ENCODE measurements around the gene CAPN5. TPM values are rescaled to one million over a fixed set of nuclear protein-coding genes. Genes with fewer than 3 reads are reported as not detected.

The CAPN5 gene
- total and polyA plus RNA-seq, 2 of the 13 experiments (the other 11 are each of a cell fraction or from before 2014, with no cell fraction given), result 0.27 to 1.2 TPM

GRCh38 chr11:77091146-77091940 lies 24.6 kb downstream of the CAPN5 start (continued):
- TF ChIP-seq MAF1 (CRISPR knock-in tag; IDR thresholded peaks at IDR 0.05; ENCODE audit: borderline replicate concordance) (no peak), ZNF317 (CRISPR knock-in tag; IDR thresholded peaks at IDR 0.05) (no peak), ZFX (CRISPR knock-in tag; IDR thresholded peaks at IDR 0.05; ENCODE audit: low read depth) (peak; percentile 44; the same call in 1 of the 2 replicates), KDM2A (CRISPR knock-in tag; IDR thresholded peaks at IDR 0.05; ENCODE audit: borderline replicate concordance, low read depth) (peak; percentile 68; the same call in 1 of the 2 replicates), ZFP90 (CRISPR knock-in tag; IDR thresholded peaks at IDR 0.05; ENCODE audit: borderline replicate concordance) (no peak), ZNF30 (CRISPR knock-in tag; IDR thresholded peaks at IDR 0.05) (no peak), ZBTB25 (CRISPR knock-in tag; IDR thresholded peaks at IDR 0.05) (peak; percentile 56; the same call in 1 of the 2 replicates), ZNF557 (CRISPR knock-in tag; IDR thresholded peaks at IDR 0.05) (no peak), FOXO1 (CRISPR knock-in tag; IDR thresholded peaks at IDR 0.05) (no peak), HMG20B (CRISPR knock-in tag; conservative IDR thresholded peaks at IDR 0.05) (no peak), AHR (CRISPR knock-in tag; IDR thresholded peaks at IDR 0.05) (no peak), SPEN (CRISPR knock-in tag; IDR thresholded peaks at IDR 0.05; ENCODE audit: low read depth) (0 out of 2 replicates have a peak, but pooled peaks have one; percentile 24), GTF3A (CRISPR knock-in tag; conservative IDR thresholded peaks at IDR 0.05) (0 out of 2 replicates have a peak, but pooled peaks have one; percentile 41), ZNF12 (CRISPR knock-in tag; IDR thresholded peaks at IDR 0.05) (no peak), RAD51 (IDR thresholded peaks at IDR 0.05; ENCODE audit: borderline replicate concordance) (no peak), TEAD3 (CRISPR knock-in tag; optimal IDR thresholded peaks at IDR 0.05; ENCODE audit: borderline replicate concordance) (no peak), NKX3-1 (CRISPR knock-in tag; IDR thresholded peaks at IDR 0.05) (no peak), ZNF335 (CRISPR knock-in tag; IDR thresholded peaks at IDR 0.05) (no peak), SMC3 (IDR thresholded peaks at IDR 0.05; ENCODE audit: low read length) (peak; percentile 90), ZNF33B (CRISPR knock-in tag; IDR thresholded peaks at IDR 0.05) (no peak), ZNF839 (CRISPR knock-in tag; IDR thresholded peaks at IDR 0.05; ENCODE audit: borderline replicate concordance) (no peak), ZKSCAN5 (CRISPR knock-in tag; IDR thresholded peaks at IDR 0.05) (no peak)
- TF ChIP-seq, protein P1, sequence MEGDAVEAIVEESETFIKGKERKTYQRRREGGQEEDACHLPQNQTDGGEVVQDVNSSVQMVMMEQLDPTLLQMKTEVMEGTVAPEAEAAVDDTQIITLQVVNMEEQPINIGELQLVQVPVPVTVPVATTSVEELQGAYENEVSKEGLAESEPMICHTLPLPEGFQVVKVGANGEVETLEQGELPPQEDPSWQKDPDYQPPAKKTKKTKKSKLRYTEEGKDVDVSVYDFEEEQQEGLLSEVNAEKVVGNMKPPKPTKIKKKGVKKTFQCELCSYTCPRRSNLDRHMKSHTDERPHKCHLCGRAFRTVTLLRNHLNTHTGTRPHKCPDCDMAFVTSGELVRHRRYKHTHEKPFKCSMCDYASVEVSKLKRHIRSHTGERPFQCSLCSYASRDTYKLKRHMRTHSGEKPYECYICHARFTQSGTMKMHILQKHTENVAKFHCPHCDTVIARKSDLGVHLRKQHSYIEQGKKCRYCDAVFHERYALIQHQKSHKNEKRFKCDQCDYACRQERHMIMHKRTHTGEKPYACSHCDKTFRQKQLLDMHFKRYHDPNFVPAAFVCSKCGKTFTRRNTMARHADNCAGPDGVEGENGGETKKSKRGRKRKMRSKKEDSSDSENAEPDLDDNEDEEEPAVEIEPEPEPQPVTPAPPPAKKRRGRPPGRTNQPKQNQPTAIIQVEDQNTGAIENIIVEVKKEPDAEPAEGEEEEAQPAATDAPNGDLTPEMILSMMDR (CRISPR knock-in tag; IDR thresholded peaks at IDR 0.05), result peak; percentile 97
- TF ChIP-seq, protein P2, sequence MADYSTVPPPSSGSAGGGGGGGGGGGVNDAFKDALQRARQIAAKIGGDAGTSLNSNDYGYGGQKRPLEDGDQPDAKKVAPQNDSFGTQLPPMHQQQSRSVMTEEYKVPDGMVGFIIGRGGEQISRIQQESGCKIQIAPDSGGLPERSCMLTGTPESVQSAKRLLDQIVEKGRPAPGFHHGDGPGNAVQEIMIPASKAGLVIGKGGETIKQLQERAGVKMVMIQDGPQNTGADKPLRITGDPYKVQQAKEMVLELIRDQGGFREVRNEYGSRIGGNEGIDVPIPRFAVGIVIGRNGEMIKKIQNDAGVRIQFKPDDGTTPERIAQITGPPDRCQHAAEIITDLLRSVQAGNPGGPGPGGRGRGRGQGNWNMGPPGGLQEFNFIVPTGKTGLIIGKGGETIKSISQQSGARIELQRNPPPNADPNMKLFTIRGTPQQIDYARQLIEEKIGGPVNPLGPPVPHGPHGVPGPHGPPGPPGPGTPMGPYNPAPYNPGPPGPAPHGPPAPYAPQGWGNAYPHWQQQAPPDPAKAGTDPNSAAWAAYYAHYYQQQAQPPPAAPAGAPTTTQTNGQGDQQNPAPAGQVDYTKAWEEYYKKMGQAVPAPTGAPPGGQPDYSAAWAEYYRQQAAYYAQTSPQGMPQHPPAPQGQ (CRISPR knock-in tag; IDR thresholded peaks at IDR 0.05; ENCODE audit: borderline replicate concordance), result no peak
- TF ChIP-seq, protein P3, sequence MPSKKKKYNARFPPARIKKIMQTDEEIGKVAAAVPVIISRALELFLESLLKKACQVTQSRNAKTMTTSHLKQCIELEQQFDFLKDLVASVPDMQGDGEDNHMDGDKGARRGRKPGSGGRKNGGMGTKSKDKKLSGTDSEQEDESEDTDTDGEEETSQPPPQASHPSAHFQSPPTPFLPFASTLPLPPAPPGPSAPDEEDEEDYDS (CRISPR knock-in tag; IDR thresholded peaks at IDR 0.05), result 0 out of 2 replicates have a peak, but pooled peaks have one; percentile 14

Data from HepG2 (cell line).